GM19372 (cell line): ENCODE measurements around the gene ABCF1.

ENCODE experiments used
- ATAC-seq: cut with Tn5 transposase; IDR thresholded peaks from one replicate; pipeline ENCODE4 v1.9.1; 2021; ENCODE audit warnings: mild to moderate bottlenecking, low read depth, moderate library complexity; ENCODE audit not compliant: unreplicated experiment

Gene ABCF1

DNA sequence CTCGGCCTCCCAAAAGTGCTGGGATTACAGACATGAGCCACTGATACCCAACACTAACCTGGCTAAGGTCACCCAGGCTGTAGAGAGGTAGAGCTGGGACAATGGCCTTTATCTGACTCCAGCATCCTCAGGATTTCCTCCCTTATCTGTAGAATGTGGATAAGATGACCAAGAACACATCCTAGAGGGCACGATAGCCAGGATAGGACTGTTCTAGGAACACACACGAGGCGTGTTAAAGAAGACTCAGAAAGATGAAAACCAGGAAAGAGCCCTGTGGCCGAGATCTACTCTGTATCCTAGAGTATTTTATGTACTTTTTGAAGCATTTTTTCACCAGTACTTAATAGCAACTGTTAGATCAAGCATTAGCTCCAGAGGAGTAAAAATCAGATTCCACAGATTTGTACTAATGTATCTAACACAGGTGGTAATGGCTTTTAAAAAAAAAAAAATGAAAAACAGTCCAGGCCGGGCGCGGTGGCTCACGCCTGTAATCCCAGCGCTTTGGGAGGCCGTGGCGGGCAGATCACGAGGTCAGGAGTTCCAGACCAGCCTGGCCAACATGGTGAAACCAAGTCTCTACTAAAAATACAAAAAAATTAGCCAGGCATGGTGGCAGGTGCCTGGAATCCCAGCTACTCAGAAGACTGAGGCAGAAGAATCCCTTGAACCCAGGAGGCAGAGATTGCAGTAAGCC is 28.5 kb downstream of the ABCF1 start:
- no peak for ATAC-seq

GRCh38 chr6:30600451-30600961 is 29.3 kb downstream of the ABCF1 start:
- no peak for ATAC-seq

GRCh38 chr6:30601436-30601814 is 30.2 kb downstream of the ABCF1 start:
- no peak for ATAC-seq

DNA sequence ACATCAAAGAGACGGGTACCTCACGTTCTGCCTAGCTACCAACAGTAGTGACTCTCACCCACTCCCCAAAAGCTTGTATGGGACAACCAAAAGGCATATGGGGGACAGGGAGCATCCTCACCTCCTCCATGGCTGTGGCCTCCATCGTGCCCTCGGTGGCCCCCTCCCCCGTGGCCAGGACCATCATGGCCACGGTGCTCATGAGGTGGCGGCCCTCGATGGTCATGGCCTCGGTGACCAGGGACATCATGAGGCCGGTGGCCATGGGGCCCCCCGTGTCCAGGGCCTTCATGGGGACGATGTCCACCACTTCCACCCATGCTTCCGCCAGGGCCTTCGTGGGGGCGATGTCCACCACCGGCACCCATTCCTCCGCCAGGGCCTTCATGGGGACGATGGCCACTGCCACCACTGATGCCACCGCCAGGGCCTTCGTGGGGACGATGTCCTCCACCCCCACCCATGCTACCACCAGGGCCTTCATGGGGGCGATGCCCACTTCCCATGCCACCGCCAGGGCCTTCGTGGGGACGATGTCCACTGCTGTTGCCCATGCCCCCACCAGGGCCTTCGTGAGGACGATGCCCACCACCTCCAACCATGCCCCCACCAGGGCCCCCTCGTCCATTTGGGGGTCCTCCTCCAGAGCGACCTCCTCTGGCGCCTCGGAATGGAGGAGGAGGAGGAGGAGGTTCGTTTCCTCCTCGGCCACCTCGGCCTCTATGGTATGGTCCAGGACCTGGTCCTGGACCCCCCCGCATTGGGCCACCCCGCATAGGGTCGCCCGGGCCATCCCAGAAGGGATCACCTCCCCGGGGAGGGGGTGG is 30.8 kb downstream of the ABCF1 start:
- ATAC-seq, result no peak

DNA sequence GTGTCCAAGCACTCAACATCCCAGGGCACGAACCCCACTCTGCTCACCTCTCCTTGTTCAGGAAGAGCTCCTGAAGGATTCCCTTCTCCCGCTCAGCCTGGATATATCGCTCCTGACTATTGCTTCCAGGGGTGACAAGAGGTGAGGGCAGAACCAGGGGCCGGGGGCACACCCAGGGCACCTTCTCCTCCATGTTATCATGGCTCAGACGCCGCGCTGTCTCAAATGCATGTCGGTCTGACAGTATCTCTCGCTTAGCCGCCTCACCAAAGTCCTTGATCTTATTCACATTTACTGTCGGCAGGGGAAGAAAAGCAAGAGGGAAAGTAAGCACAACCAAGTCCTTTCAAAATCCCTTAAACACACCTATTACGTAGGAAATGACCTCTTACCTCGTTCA is 32.7 kb downstream of the ABCF1 start:
- ATAC-seq, result no peak

- ATAC-seq, result no peak
Measured at GRCh38 chr6:30610065-30610464, 38.8 kb downstream of the ABCF1 start.

DNA sequence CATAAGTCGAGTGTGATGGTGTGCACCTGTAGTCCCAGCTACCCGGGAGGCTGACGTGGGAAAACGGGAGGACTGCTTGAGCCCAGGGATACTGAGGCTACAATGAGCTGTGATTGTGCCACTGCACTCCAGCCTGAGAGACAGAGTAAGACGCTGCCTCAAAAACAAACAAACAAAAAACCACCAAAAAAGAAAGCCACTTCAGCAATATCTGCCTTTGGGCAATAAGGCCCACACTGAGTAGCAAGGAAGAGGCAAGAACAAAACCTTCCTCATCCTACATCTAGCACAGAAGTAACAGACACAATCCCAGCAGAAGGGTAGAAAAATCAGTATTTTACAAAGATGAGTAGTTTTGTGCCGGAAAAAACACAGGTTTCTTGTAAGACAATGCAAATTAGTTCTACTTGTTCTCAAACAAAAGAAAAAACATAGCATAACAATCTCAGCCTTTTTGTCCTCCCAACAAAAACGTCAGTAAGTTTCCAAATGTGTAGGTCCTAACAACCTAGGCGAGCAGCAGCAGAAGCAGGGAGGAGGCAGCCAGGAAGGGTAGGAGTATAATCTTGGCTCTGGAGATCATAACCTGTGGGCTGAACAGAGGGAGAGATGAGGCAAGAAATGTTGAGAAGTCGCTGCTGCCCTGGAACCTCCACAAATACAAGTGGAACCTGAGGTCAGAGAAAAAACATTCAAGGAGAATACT is 40.1 kb downstream of the ABCF1 start:
- ATAC-seq, result no peak

GRCh38 chr6:30611856-30612194 is 40.6 kb downstream of the ABCF1 start:
- no peak for ATAC-seq

GRCh38 chr6:30612213-30612612 is 41.0 kb downstream of the ABCF1 start:
- ATAC-seq, result no peak

- no peak for ATAC-seq
Measured at GRCh38 chr6:30612687-30613248, 41.5 kb downstream of the ABCF1 start.

- ATAC-seq, result no peak
Measured at GRCh38 chr6:30613251-30614043, 42.2 kb downstream of the ABCF1 start.

DNA sequence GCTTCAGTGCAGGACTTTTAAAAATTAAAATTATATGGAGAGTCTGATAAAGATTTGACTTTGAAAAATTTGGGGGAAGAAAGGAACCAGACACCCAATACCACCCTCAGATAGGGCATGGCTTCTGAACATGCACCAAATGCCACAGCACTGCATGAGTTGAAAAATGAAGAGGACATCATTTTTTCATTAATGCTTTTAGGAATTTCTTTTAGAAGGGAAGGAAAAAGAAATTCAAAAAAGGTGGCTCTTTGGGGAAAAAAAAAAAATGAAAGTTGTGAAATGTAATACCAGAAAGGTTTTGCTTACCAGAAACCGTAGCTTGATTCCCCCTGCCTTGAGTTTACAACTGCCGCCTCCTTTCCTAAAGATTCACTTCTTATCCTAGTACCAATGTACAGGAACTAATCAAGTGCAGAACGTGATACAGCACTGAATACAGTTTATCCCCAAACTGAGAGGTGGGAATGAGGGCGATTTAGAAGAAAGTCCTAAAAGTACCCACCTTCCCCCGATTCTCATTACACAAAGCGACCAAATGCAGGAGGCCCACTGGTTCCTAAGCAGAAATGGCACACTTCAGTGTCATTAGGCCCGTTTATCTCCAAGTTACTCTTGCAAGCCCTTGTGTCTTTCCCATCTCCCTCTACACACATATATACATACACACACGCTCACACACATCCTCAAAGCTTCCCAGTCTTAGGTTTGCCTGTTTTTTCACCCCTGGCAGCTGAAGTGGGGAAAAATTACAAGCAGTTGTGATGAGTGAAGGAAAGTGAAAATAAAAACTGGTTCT is 43.0 kb downstream of the ABCF1 start:
- ATAC-seq, result no peak

GRCh38 chr6:30614843-30615218 is 43.6 kb downstream of the ABCF1 start:
- peak; percentile 26 for ATAC-seq

- no peak for ATAC-seq
Measured at GRCh38 chr6:30615219-30615957, 44.1 kb downstream of the ABCF1 start.

- ATAC-seq, result no peak
Measured at GRCh38 chr6:30615958-30616810, 44.9 kb downstream of the ABCF1 start.

DNA sequence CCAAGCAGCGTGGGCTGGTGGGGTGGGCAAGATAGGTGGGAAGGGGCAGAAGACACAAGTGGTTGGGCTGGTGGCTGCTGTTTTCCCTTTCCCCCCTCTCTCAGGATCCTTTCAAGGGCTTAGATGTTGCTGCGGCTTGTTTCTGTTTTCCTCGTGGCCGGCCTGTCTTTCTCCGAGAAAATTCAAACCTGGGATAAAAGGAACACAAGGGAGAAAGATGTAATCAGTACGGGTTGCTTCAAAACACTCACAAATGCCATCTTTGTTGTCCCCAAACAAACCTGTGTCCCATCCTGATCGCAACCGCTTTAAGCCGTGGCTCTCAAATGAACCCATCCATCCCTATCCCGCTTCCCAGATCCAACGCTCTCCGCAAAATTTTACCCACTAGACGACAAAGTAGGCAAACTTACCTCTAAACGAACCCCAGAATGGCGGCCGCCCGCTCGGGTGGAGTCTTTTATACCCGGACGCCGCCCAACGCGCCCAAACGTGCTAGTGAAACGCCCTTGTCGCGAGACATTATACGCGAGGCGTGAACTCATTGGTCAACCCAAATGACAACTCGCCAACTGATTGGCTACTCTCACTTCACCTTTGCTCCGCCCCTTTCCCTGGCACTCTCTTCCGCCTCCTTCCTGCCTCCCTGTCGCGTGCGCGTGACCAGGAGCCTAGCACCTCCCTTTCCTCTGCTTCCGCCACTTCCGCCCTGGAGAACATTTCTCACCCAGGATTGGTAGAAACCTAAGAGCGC is 45.7 kb downstream of the ABCF1 start, which contains the start of gene PPP1R10:
PPP1R10 (minus strand) TSS at position 433 of the 754 bp plus-strand sequence. CDS start 7,299 bp downstream, outside the sequence.
- peak; percentile 78 for ATAC-seq
